A673 (cell line): ENCODE measurements around the gene FGGY. TPM values are rescaled to one million over a fixed set of nuclear protein-coding genes. Genes with fewer than 3 reads are reported as not detected.

Experiments used
- BruUV-seq: library from RNA; stranded (reverse); fragments of 400-500 nt; replicated peaks from 2 replicates; lab custom pipeline; 2021; lab: Mats Ljungman, UMichigan
- CTCF ChIA-PET: fragments of 300-600 bp; sonication (Branson Sonifier 250); formaldehyde crosslinking; loops from one replicate; lab custom pipeline; 2022; ENCODE audit warnings: antibody characterized with exemption; lab: Charles Lee
- POLR2A ChIA-PET: fragments of 300-600 bp; sonication (Branson Sonifier 250); formaldehyde crosslinking; loops from one replicate; lab custom pipeline; 2022; ENCODE audit warnings: antibody characterized with exemption; ENCODE audit not compliant: low non-redundant PET; lab: Charles Lee
- DNase-seq: peaks from one replicate; pipeline ENCODE4 v3.0.0-alpha.2; 2015; ENCODE audit warnings: low spot score
- H3K27ac ChIP-seq: fragments of 200-600 bp; sonication (generic); 2 replicates; pipeline ENCODE4 v1.5.1; 2016; ENCODE audit warnings: mixed run types, low read depth, mild to moderate bottlenecking, mixed read lengths, antibody characterized with exemption, low read length; ENCODE audit not compliant: poor library complexity, severe bottlenecking
- H3K27me3 ChIP-seq: fragments of 200-600 bp; sonication (generic); replicated peaks from 2 replicates; pipeline ENCODE4 v1.6.1; 2017; ENCODE audit warnings: mixed run types, low read depth, mild to moderate bottlenecking, mixed read lengths, antibody characterized with exemption, low read length; ENCODE audit not compliant: insufficient read depth, poor library complexity
- H3K36me3 ChIP-seq: fragments of 200-600 bp; sonication (generic); 2 replicates; pipeline ENCODE4 v1.6.1; 2016; ENCODE audit warnings: mixed run types, mild to moderate bottlenecking, mixed read lengths, antibody characterized with exemption, low read length; ENCODE audit not compliant: insufficient read depth, poor library complexity, severe bottlenecking
- H3K4me1 ChIP-seq: fragments of 200-600 bp; sonication (generic); 2 replicates; pipeline ENCODE4 v1.6.1; 2017; ENCODE audit warnings: mixed run types, mild to moderate bottlenecking, mixed read lengths, antibody characterized with exemption, low read length; ENCODE audit not compliant: insufficient read depth, poor library complexity, severe bottlenecking
- H3K4me3 ChIP-seq: fragments of 200-600 bp; sonication (generic); 2 replicates; pipeline ENCODE4 v1.5.1; 2016; ENCODE audit warnings: low read depth, mixed run types, mild to moderate bottlenecking, mixed read lengths, low read length; ENCODE audit not compliant: poor library complexity, severe bottlenecking
- H3K9me3 ChIP-seq: fragments of 200-600 bp; sonication (generic); 2 replicates; pipeline ENCODE4 v1.6.1; 2016; ENCODE audit warnings: mixed run types, low read depth, mild to moderate bottlenecking, mixed read lengths, antibody characterized with exemption, low read length; ENCODE audit not compliant: poor library complexity, severe bottlenecking
- CTCF ChIP-seq: fragments of 300-800, 200-600 bp; sonication (generic); conservative IDR thresholded peaks from 2 replicates; pipeline ENCODE4 v1.5.1; 2017; ENCODE audit warnings: low read depth, mild to moderate bottlenecking, antibody characterized with exemption, low read length, moderate library complexity, mixed read lengths
- EZH2 ChIP-seq: fragments of 200-600 bp; sonication (generic); IDR thresholded peaks from 2 replicates; pipeline ENCODE4 v1.6.1; 2017; ENCODE audit warnings: borderline replicate concordance, low read depth, mild to moderate bottlenecking, mixed read lengths, antibody characterized with exemption, low read length; ENCODE audit not compliant: poor library complexity, severe bottlenecking
- intact Hi-C: fragments of 100-400 bp; cut with micrococcal nuclease; formaldehyde crosslinking; loops from one replicate; pipeline ENCODE4 v1.10.0; 2022; ENCODE audit not compliant: unreplicated experiment
- total RNA-seq: library from RNA; stranded (reverse); gene quantifications from 2 replicates; pipeline ENCODE4 v1.2.3, GENCODE V29; 2021

FGGY gene
- total RNA-seq, 1 experiment from 2014 or later = 2.6 TPM

DNA sequence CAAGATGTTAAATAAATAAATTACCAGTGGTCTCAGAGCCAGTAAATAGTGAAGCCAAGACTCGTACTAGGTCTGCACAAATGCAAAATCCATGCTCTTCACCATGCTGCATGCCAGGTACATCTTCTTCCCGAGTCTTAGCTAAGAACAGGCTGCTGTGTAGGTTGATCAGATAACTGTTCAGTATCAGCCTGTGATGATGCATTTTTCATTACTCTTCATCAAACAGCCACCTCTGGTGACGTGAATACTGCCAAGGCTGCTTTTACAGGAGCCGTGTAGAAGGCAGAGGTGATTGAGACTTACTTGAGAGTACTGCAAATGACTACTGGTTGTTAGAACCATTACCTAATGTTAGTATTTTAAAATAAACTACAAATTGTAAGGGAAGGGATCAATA is 478.6 kb downstream of the FGGY start:
- H3K27me3 ChIP-seq = no peaks in the 10 kb centered on the region
- BruUV-seq = no TSS peak
- CTCF ChIA-PET = interaction anchor here (0.6 kb wide), 1 partner anchor 70 kb away, joined by 3 read pairs; no protein-coding TSS in a partner anchor
- DNase-seq = no peak
- no peaks in the 10 kb centered on the region for H3K9me3 ChIP-seq
- TF ChIP-seq CTCF = no peak
- TF ChIP-seq EZH2 = no peak
- intact Hi-C loops = no loop called here
- H3K4me1 ChIP-seq = peaks cover 49% of the 10 kb centered on the region
- H3K36me3 ChIP-seq = no peaks in the 10 kb centered on the region
- POLR2A ChIA-PET = no interaction called here
- H3K4me3 ChIP-seq = no peak overlapping the region
- no peak overlapping the region for H3K27ac ChIP-seq

- CTCF ChIA-PET = no interaction called here
Observed at GRCh38 chr1:59776960-59777852, 480.3 kb downstream of the FGGY start.

GRCh38 chr1:59779949-59780348 is 483.1 kb downstream of the FGGY start:
- POLR2A ChIA-PET = interaction anchor here (0.6 kb wide), 1 partner anchor 36 kb away, joined by 3 read pairs; no protein-coding TSS in a partner anchor
- CTCF ChIA-PET = interaction anchor here (0.9 kb wide), 1 partner anchor 21 kb away, joined by 4 read pairs; no protein-coding TSS in a partner anchor
- no peak for TF ChIP-seq EZH2
- peak; percentile 52 for TF ChIP-seq CTCF
- no peaks in the 10 kb centered on the region for H3K27me3 ChIP-seq
- H3K36me3 ChIP-seq = no peaks in the 10 kb centered on the region
- DNase-seq = peak; percentile 45
- H3K27ac ChIP-seq = no peak overlapping the region
- no peaks in the 10 kb centered on the region for H3K9me3 ChIP-seq
- intact Hi-C loops = no loop called here
- H3K4me1 ChIP-seq = peaks cover 52% of the 10 kb centered on the region
- H3K4me3 ChIP-seq = no peak overlapping the region
- no TSS peak for BruUV-seq

More at GRCh38 chr1:59776960-59777852, 480.3 kb downstream of the FGGY start:
- no TSS peak for BruUV-seq
- DNase-seq = peak; percentile 70
- Histone ChIP-seq H3K27ac (peak overlapping the region; percentile 17), H3K27me3 (no peaks in the 10 kb centered on the region), H3K36me3 (no peaks in the 10 kb centered on the region), H3K9me3 (no peaks in the 10 kb centered on the region), H3K4me1 (peaks cover 50% of the 10 kb centered on the region), H3K4me3 (no peak overlapping the region)
- intact Hi-C loops = no loop called here
- POLR2A ChIA-PET = no interaction called here
- peak; percentile 62 for TF ChIP-seq CTCF
- TF ChIP-seq EZH2 = no peak
